GM10266 (cell line): ENCODE data around the gene EFCC1.

Experiments
- DNase-seq: peaks from one replicate; pipeline ENCODE4 v3.0.0; 2012; ENCODE audit errors: extremely low spot score
- TF ChIP-seq, protein P1 (sequence below): IDR thresholded peaks from 2 replicates; pipeline ENCODE4 v1.5.1; 2012; ENCODE audit warnings: mild to moderate bottlenecking, low read depth; ENCODE audit not compliant: control insufficient read depth, insufficient read depth; ENCODE audit errors: missing control alignments

EFCC1 gene

GRCh38 chr3:129027544-129027880 is 26.4 kb downstream of the EFCC1 start:
- DNase-seq: no peak
- TF ChIP-seq, protein P1, sequence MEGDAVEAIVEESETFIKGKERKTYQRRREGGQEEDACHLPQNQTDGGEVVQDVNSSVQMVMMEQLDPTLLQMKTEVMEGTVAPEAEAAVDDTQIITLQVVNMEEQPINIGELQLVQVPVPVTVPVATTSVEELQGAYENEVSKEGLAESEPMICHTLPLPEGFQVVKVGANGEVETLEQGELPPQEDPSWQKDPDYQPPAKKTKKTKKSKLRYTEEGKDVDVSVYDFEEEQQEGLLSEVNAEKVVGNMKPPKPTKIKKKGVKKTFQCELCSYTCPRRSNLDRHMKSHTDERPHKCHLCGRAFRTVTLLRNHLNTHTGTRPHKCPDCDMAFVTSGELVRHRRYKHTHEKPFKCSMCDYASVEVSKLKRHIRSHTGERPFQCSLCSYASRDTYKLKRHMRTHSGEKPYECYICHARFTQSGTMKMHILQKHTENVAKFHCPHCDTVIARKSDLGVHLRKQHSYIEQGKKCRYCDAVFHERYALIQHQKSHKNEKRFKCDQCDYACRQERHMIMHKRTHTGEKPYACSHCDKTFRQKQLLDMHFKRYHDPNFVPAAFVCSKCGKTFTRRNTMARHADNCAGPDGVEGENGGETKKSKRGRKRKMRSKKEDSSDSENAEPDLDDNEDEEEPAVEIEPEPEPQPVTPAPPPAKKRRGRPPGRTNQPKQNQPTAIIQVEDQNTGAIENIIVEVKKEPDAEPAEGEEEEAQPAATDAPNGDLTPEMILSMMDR: no peak

DNA sequence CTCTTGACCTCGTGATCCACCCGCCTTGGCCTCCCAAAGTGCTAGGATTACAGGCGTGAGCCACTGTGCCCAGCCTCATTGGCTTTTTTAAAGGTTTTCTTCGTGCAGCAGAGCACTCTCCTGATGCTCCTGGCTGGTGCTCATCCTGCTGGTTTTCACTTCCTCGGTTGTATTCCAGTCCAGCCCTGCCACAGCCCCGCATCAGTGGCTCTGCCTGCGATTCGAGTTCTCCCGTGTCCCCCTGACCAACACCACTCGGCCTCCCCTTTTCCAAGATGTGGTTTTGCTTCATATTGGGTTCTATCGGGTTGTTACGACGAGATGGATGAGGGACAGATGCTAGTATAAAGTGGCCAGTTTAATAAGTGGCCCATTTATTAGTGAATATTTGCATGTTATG is 27.8 kb downstream of the EFCC1 start:
- TF ChIP-seq, protein P1: no peak
- DNase-seq: no peak

- DNase-seq: no peak
- TF ChIP-seq, protein P1: no peak
Observed at GRCh38 chr3:129030611-129031010, 29.5 kb downstream of the EFCC1 start.

GRCh38 chr3:129031476-129032215 is 30.5 kb downstream of the EFCC1 start:
- TF ChIP-seq, protein P1: no peak
- no peak for DNase-seq

DNA sequence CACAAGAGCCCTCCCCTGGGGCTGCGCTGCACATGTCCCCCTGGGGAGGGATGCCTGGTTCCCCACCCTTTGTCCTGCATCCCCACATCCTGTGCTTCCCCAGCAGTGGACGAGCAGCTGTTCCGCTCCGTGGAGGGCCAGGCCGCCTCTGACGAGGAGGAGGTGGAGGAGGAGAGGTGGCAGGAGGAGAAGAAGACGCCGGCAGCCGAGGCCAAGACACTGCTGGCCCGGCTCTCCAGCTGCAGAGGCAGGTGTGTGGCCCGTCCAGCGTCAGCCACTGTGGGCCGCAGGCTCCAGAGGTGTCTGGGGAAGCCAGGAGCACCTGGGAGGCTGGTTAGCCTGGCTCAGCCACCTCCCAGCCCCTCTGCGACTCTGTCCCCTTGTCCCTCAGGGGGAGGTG is 31.6 kb downstream of the EFCC1 start:
- DNase-seq: no peak
- TF ChIP-seq, protein P1: no peak

- TF ChIP-seq, protein P1: no peak
- DNase-seq: no peak
Observed at GRCh38 chr3:129033151-129033550, 32.0 kb downstream of the EFCC1 start.

- TF ChIP-seq, protein P1: no peak
- DNase-seq: no peak
Observed at GRCh38 chr3:129033633-129034321, 32.7 kb downstream of the EFCC1 start.
